Measurements from ENCODE around the gene DAPK1. TPM values are rescaled to one million over a fixed set of nuclear protein-coding genes. Genes with fewer than 3 reads are reported as not detected.

Gene DAPK1
- total RNA-seq, result 3.9 and 8.6 TPM in 2 replicates

GRCh38 chr9:87497604-87498045, at the start of gene DAPK1:
DAPK1 (plus strand) TSS chr9:87497867; CDS start chr9:87499078, 1,211 bp downstream.
- DNase-seq (ENCODE audit: low read depth), result peak; percentile 48
- peak within 1 kb of the TSS; percentile 79 for H3K4me3 ChIP-seq (ENCODE audit: low read depth, low read length)
- TF ChIP-seq CTCF (IDR thresholded peaks at IDR 0.05; ENCODE audit: insufficient read depth, low read depth, low read length), result peak; percentile 10

GRCh38 chr9:87451149-87451548, 46.5 kb upstream of the DAPK1 start:
- no peak overlapping the region for H3K4me3 ChIP-seq (ENCODE audit: low read depth, low read length)
- no peak for DNase-seq (ENCODE audit: low read depth)
- TF ChIP-seq CTCF (IDR thresholded peaks at IDR 0.05; ENCODE audit: insufficient read depth, low read depth, low read length), result no peak

- TF ChIP-seq CTCF (IDR thresholded peaks at IDR 0.05; ENCODE audit: insufficient read depth, low read depth, low read length), result no peak
- no peak overlapping the region for H3K4me3 ChIP-seq (ENCODE audit: low read depth, low read length)
- DNase-seq (ENCODE audit: low read depth), result no peak
These were observed 42.3 kb upstream of the DAPK1 start for GRCh38 chr9:87455407-87455806.

- no peak for TF ChIP-seq CTCF (IDR thresholded peaks at IDR 0.05; ENCODE audit: insufficient read depth, low read depth, low read length)
- no peak for DNase-seq (ENCODE audit: low read depth)
- H3K4me3 ChIP-seq (ENCODE audit: low read depth, low read length), result no peak overlapping the region
These were observed 36.4 kb upstream of the DAPK1 start for GRCh38 chr9:87461256-87461655.

- TF ChIP-seq CTCF (IDR thresholded peaks at IDR 0.05; ENCODE audit: insufficient read depth, low read depth, low read length), result no peak
- H3K4me3 ChIP-seq (ENCODE audit: low read depth, low read length), result no peak overlapping the region
- DNase-seq (ENCODE audit: low read depth), result peak; percentile 72
These were observed 33.3 kb upstream of the DAPK1 start for GRCh38 chr9:87464110-87464991.

GRCh38 chr9:87464992-87465378, 32.7 kb upstream of the DAPK1 start:
- H3K4me3 ChIP-seq (ENCODE audit: low read depth, low read length), result no peak overlapping the region
- no peak for TF ChIP-seq CTCF (IDR thresholded peaks at IDR 0.05; ENCODE audit: insufficient read depth, low read depth, low read length)
- DNase-seq (ENCODE audit: low read depth), result no peak
